Endodermal cell (in vitro differentiated cells): ENCODE results near the gene STX4. TPM values are rescaled to one million over a fixed set of nuclear protein-coding genes. Genes with fewer than 3 reads are reported as not detected.

Experiments used
- DNase-seq: peaks from one replicate; pipeline ENCODE4 v3.0.0-alpha.2; 2017
- H3K27ac ChIP-seq: 2 replicates; pipeline ENCODE4 v1.5.1; 2013; ENCODE audit warnings: mild to moderate bottlenecking, low read depth, low read length, moderate library complexity
- H3K27me3 ChIP-seq: 2 replicates; pipeline ENCODE4 v1.6.1; 2013; ENCODE audit warnings: mild to moderate bottlenecking, low read length, moderate library complexity; ENCODE audit not compliant: insufficient read depth, control insufficient read depth, poor library complexity, severe bottlenecking
- H3K36me3 ChIP-seq: 2 replicates; pipeline ENCODE4 v1.7.0; 2013; ENCODE audit warnings: mild to moderate bottlenecking, low read length, moderate library complexity; ENCODE audit not compliant: control insufficient read depth, insufficient read depth
- H3K4me1 ChIP-seq: one replicate; pipeline ENCODE4 v1.7.0; 2013; ENCODE audit warnings: low read length; ENCODE audit not compliant: control insufficient read depth, insufficient read depth
- H3K4me3 ChIP-seq: 2 replicates; pipeline ENCODE4 v1.5.1; 2013; ENCODE audit warnings: mild to moderate bottlenecking, low read length, moderate library complexity
- H3K9ac ChIP-seq: 2 replicates; pipeline ENCODE4 v1.6.1; 2013; ENCODE audit warnings: mild to moderate bottlenecking, low read length, moderate library complexity; ENCODE audit not compliant: poor library complexity, severe bottlenecking; ENCODE audit errors: extremely low read depth
- H3K9me3 ChIP-seq: 2 replicates; pipeline ENCODE4 v1.6.1; 2013; ENCODE audit warnings: mild to moderate bottlenecking, low read length, moderate library complexity; ENCODE audit not compliant: control insufficient read depth
- H3K27ac Mint-ChIP-seq: 2 replicates; pipeline ENCODE4 v1.8.0; 2020; ENCODE audit warnings: mixed read lengths
- H3K27me3 Mint-ChIP-seq: 2 replicates; pipeline ENCODE4 v1.8.0; 2021; ENCODE audit warnings: mild to moderate bottlenecking, mixed read lengths; ENCODE audit not compliant: insufficient read depth
- H3K36me3 Mint-ChIP-seq: 2 replicates; pipeline ENCODE4 v1.8.0; 2020; ENCODE audit warnings: low read depth, mixed read lengths
- H3K4me1 Mint-ChIP-seq: 2 replicates; pipeline ENCODE4 v1.8.0; 2020; ENCODE audit warnings: mixed read lengths
- H3K4me3 Mint-ChIP-seq: 2 replicates; pipeline ENCODE4 v1.8.0; 2020; ENCODE audit warnings: mild to moderate bottlenecking, moderate library complexity, mixed read lengths
- H3K9me3 Mint-ChIP-seq: 2 replicates; pipeline ENCODE4 v1.8.0; 2020; ENCODE audit warnings: mild to moderate bottlenecking, mixed read lengths
- WGBS, 2 experiments: methylation state at CpG; one replicate each; pipeline versions ENCODE4 v1.1.5 to v1.1.7; 2013; ENCODE audit warnings: missing lambda C conversion rate in 2 of 2, mixed read lengths in 1 of 2; ENCODE audit not compliant: insufficient coverage in 1 of 2, insufficient read length in 1 of 2; 5-methylcytosine and 5-hydroxymethylcytosine counted together
- total RNA-seq, 2 donors: library from RNA; stranded (reverse); fragmentation: NEBNext Ultra II Directional in 1 of 2; extraction: Animal tissue kit (Norgen Biotek cat#: 25700) in 1 of 2; gene quantifications; 2 replicates in 1 of 2; 3 replicates in 1 of 2; pipeline ENCODE4 v1.2.1, GENCODE V29; 2021
- TF ChIP-seq, protein P1 (sequence below): fragments of 200-600 bp; sonication (generic); conservative IDR thresholded peaks from 2 replicates; pipeline ENCODE4 v1.5.0; 2021; ENCODE audit warnings: antibody characterized with exemption, mild to moderate bottlenecking

The STX4 gene
- total RNA-seq, 2 donors from 2014 or later: 34.4 to 37.6 TPM

DNA sequence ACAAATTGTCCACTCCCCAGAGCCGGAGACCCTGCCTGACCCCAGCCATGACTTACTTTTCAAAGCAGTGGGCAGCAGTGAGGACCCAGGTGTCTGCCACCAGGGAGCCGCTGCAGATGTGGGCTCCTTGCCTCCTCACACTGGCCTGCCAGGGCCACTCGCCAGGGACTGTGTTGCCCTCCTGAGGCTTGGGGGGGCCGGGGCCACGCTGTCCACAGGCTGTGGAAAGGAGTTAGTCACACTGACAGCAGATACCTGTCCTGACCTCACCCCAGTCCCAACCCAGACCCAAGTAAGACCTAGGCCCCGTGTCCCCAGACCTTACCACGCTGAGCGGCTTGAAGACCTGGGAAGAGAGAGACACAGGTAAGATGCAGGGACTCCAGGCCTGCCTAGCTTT, 54.1 kb downstream of the STX4 start:
- no peak overlapping the region for H3K27ac ChIP-seq
- H3K4me1 ChIP-seq: no peaks in the 10 kb centered on the region
- Mint-ChIP-seq H3K27ac (no peak overlapping the region), H3K27me3 (no peaks in the 10 kb centered on the region), H3K4me1 (no peaks in the 10 kb centered on the region), H3K4me3 (no peak overlapping the region), H3K9me3 (no peaks in the 10 kb centered on the region), H3K36me3 (peaks cover 18% of the 10 kb centered on the region)
- H3K9me3 ChIP-seq: no peaks in the 10 kb centered on the region
- no peak for DNase-seq
- WGBS, 2 experiments: 95 to 100% methylated on average over 1 to 8 of the region's 8 CpGs
- TF ChIP-seq, protein P1, sequence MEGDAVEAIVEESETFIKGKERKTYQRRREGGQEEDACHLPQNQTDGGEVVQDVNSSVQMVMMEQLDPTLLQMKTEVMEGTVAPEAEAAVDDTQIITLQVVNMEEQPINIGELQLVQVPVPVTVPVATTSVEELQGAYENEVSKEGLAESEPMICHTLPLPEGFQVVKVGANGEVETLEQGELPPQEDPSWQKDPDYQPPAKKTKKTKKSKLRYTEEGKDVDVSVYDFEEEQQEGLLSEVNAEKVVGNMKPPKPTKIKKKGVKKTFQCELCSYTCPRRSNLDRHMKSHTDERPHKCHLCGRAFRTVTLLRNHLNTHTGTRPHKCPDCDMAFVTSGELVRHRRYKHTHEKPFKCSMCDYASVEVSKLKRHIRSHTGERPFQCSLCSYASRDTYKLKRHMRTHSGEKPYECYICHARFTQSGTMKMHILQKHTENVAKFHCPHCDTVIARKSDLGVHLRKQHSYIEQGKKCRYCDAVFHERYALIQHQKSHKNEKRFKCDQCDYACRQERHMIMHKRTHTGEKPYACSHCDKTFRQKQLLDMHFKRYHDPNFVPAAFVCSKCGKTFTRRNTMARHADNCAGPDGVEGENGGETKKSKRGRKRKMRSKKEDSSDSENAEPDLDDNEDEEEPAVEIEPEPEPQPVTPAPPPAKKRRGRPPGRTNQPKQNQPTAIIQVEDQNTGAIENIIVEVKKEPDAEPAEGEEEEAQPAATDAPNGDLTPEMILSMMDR: no peak
- H3K4me3 ChIP-seq: no peak overlapping the region
- no peaks in the 10 kb centered on the region for H3K27me3 ChIP-seq
- peaks cover 23% of the 10 kb centered on the region for H3K36me3 ChIP-seq
- H3K9ac ChIP-seq: no peak overlapping the region

DNA sequence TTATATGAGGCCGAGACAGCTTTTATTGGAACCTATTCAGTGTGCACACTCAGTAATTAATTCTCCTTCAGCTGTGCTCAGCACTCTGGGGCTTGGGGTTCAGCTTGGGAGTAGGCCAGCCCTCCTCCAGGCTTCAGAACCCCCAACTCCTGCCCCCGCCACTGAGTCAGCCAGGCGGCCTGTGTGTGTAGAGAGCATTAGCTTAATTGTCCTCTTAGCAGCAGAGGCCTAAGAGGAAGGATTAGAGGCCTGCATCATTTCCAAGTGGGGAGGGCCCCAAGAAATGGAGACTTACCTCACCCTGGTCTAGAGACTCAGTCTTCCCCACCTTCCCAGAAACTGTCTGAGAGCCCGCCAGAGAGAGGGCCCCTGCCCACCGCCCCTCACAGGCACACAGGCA, 54.6 kb downstream of the STX4 start:
- no peak overlapping the region for H3K4me3 ChIP-seq
- H3K36me3 ChIP-seq: peaks cover 23% of the 10 kb centered on the region
- Mint-ChIP-seq H3K9me3 (no peaks in the 10 kb centered on the region), H3K4me1 (no peaks in the 10 kb centered on the region), H3K27me3 (no peaks in the 10 kb centered on the region), H3K27ac (no peak overlapping the region), H3K4me3 (no peak overlapping the region), H3K36me3 (peaks cover 18% of the 10 kb centered on the region)
- no peaks in the 10 kb centered on the region for H3K9me3 ChIP-seq
- peak; percentile 21 for DNase-seq
- no peak overlapping the region for H3K9ac ChIP-seq
- no peak overlapping the region for H3K27ac ChIP-seq
- H3K27me3 ChIP-seq: no peaks in the 10 kb centered on the region
- TF ChIP-seq, protein P1: no peak
- H3K4me1 ChIP-seq: no peaks in the 10 kb centered on the region
- 89% methylated on average over 5 of the region's 5 CpGs; no CpG with 5 or more reads in 1 of the 2 experiments for WGBS, 2 experiments

DNA sequence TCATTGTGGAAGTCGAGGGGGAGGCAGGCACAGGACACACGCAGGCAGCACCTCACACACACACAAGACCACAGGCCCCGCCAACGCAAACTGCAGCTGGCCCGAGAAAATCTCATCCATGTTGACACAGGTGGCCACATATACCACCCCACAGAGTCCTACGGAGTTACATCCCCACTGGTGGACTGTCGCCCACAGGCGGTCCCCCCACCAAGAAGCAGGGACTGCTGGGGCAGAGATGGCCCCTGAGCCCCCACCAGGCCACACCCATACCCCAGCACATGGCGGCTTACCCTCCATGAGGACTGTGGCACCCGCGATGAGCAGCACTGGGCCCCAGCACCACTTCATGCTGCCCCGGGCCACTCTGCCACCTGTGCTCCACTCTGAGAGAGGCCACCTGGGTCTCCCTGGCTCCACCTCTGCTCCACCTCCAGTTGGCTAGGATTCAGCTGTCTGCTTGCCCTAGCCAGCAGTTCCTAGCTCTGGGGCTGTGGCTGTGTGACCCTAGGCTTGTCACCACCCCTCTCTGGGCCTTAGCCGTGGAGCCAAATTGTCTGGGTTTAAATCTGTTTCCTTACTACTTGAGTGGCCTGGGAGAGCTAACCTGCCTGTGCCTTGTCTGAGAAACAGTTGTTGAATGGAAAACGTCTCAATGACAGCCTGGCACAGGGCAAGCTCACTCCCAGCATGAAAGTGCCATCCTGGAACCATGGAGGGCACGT, 55.3 kb downstream of the STX4 start, which contains the start of gene PRSS53:
TSS of gene PRSS53 (minus strand) at position 485 of the 725 bp plus-strand sequence. CDS start at position 351, 134 bp downstream.
- TF ChIP-seq, protein P1: no peak
- H3K4me3 Mint-ChIP-seq: no peak within 1 kb of the TSS
- WGBS, 2 experiments: 92 to 97% methylated on average over 10 to 15 of the region's 15 CpGs
- Histone ChIP-seq H3K4me1 (no peaks in the 10 kb centered on the region), H3K9ac (no peak within 1 kb of the TSS), H3K27me3 (no peaks in the 10 kb centered on the region), H3K27ac (no peak within 1 kb of the TSS), H3K36me3 (peaks cover 23% of the 10 kb centered on the region), H3K9me3 (no peaks in the 10 kb centered on the region), H3K4me3 (no peak within 1 kb of the TSS)
- peaks cover 16% of the 10 kb centered on the region for H3K36me3 Mint-ChIP-seq
- peak; percentile 43 for DNase-seq
- H3K9me3 Mint-ChIP-seq: no peaks in the 10 kb centered on the region
- no peaks in the 10 kb centered on the region for H3K27me3 Mint-ChIP-seq
- H3K4me1 Mint-ChIP-seq: no peaks in the 10 kb centered on the region
- H3K27ac Mint-ChIP-seq: no peak within 1 kb of the TSS
